ENCODE results near the gene AKAP13. TPM values are rescaled to one million over a fixed set of nuclear protein-coding genes. Genes with fewer than 3 reads are reported as not detected.

The AKAP13 gene
- total and polyA plus RNA-seq, 2 of the 8 experiments (the other 6 are each of a cell fraction or from before 2014, with no cell fraction given), result 14.0 to 46.2 TPM

- no peak for TF ChIP-seq RNF2 (IDR thresholded peaks at IDR 0.05; ENCODE audit: borderline replicate concordance, low read depth, low read length, missing control alignments, poor library complexity, severe bottlenecking)
These were observed 97.3 kb downstream of the AKAP13 start (continued) for GRCh38 chr15:85477730-85478129.

Measured in H1 (cell line).